ENCODE results near the gene GRIK1.

GRIK1 gene

DNA sequence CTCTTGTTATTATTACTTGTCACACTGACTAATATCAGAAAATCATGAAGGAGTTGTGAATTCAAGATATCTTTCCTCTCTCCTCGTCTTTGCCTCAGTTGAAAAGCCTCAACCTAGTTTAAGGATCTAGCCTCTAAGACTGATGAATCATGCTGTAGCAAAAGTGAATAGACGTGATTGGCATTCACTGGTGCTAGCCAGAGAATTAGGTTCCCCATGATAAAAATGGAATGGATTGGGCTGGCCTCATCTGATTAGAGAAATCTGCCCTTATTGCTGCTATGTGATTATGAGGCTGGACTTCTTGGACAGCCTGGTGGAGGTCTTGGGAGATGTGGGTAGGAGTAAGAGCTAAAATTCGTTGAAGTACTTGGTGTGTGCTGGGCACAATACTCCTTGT is 432.8 kb downstream of the GRIK1 start:
- H3K4me3 Mint-ChIP-seq, result no peak overlapping the region
- peaks cover 35% of the 10 kb centered on the region for H3K36me3 Mint-ChIP-seq
- no peak for ATAC-seq
- no peaks in the 10 kb centered on the region for H3K27me3 Mint-ChIP-seq
- peaks cover 13% of the 10 kb centered on the region for H3K4me1 Mint-ChIP-seq
- no peak overlapping the region for H3K27ac Mint-ChIP-seq
- H3K9me3 Mint-ChIP-seq, result no peaks in the 10 kb centered on the region

DNA sequence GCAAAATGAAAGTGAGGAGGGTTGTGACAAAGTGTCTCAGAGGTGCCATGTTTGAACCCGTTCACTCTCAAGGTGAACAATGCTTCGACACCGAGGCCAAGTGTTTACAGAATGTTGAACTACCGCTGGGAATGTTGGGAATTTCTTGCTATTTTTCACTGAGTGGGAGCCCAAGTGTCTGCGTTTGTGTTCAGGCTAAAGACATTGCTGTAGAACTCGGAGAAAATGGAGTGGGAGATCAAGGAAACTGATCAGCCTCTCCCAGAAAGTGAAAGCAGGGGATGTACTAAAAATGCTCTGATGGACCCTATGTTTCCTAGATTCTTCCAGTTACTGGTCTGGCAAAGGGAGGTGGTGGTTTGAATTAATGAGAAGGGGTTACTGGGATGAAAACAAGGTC is 433.6 kb downstream of the GRIK1 start:
- H3K4me3 Mint-ChIP-seq, result no peak overlapping the region
- H3K4me1 Mint-ChIP-seq, result peaks cover 13% of the 10 kb centered on the region
- no peak for ATAC-seq
- H3K27ac Mint-ChIP-seq, result no peak overlapping the region
- H3K27me3 Mint-ChIP-seq, result no peaks in the 10 kb centered on the region
- peaks cover 32% of the 10 kb centered on the region for H3K36me3 Mint-ChIP-seq
- no peaks in the 10 kb centered on the region for H3K9me3 Mint-ChIP-seq

- H3K27ac Mint-ChIP-seq, result no peak overlapping the region
These were observed 435.0 kb downstream of the GRIK1 start for GRCh38 chr21:29504751-29505321.

GRCh38 chr21:29501451-29501850 is 438.3 kb downstream of the GRIK1 start:
- H3K36me3 Mint-ChIP-seq, result peaks cover 43% of the 10 kb centered on the region
- no peak for ATAC-seq
- no peak overlapping the region for H3K27ac Mint-ChIP-seq
- no peak overlapping the region for H3K4me3 Mint-ChIP-seq
- peaks cover 4% of the 10 kb centered on the region for H3K9me3 Mint-ChIP-seq
- no peaks in the 10 kb centered on the region for H3K27me3 Mint-ChIP-seq
- H3K4me1 Mint-ChIP-seq, result peaks cover 5% of the 10 kb centered on the region

More at GRCh38 chr21:29504751-29505321, 435.0 kb downstream of the GRIK1 start:
- H3K4me1 Mint-ChIP-seq, result peaks cover 13% of the 10 kb centered on the region
- no peak for ATAC-seq
- peaks cover 24% of the 10 kb centered on the region for H3K36me3 Mint-ChIP-seq
- no peaks in the 10 kb centered on the region for H3K9me3 Mint-ChIP-seq
- no peak overlapping the region for H3K4me3 Mint-ChIP-seq
- no peaks in the 10 kb centered on the region for H3K27me3 Mint-ChIP-seq

DNA sequence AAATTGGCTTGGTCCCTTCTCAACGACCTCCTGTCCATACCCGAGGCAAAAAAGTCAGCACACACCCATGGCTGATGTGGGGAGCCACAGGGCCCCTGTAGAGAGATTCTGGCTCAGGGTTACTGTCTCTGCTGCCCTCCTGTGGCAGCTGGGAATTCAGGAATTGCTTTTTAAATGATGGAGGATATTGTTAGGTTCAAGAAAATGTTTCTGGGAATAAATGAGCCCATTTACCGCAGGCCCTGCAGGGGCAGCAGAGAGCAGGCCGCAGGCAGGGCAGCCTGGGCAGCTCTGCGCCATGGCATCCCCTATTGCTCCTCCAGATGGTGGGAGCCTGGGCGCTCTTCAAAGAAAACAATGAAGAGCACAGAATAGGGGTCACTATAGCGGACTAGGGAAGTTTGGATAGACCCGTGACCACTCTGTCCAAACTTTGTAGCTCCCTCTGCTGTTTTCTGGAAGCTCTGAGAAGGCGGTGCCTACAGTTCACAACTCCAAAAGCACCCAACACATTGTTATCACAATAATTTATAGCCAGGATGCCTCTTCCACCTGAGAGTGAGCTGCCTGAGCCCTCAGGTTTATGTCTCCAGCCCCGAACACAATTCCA is 440.0 kb downstream of the GRIK1 start:
- ATAC-seq, result no peak

GRCh38 chr21:29499229-29499628 is 440.6 kb downstream of the GRIK1 start:
- ATAC-seq, result no peak
- Mint-ChIP-seq H3K27me3 (no peaks in the 10 kb centered on the region), H3K27ac (no peak overlapping the region), H3K9me3 (peaks cover 7% of the 10 kb centered on the region), H3K36me3 (peaks cover 38% of the 10 kb centered on the region), H3K4me3 (no peak overlapping the region), H3K4me1 (no peaks in the 10 kb centered on the region)

More for the DNA sequence above, 440.0 kb downstream of the GRIK1 start:
- peaks cover 7% of the 10 kb centered on the region for H3K9me3 Mint-ChIP-seq
- peaks cover 43% of the 10 kb centered on the region for H3K36me3 Mint-ChIP-seq
- H3K4me3 Mint-ChIP-seq, result no peak overlapping the region
- H3K27ac Mint-ChIP-seq, result no peak overlapping the region
- no peaks in the 10 kb centered on the region for H3K4me1 Mint-ChIP-seq
- no peaks in the 10 kb centered on the region for H3K27me3 Mint-ChIP-seq

- Mint-ChIP-seq H3K27me3 (no peaks in the 10 kb centered on the region), H3K36me3 (peaks cover 44% of the 10 kb centered on the region), H3K4me3 (no peak overlapping the region), H3K4me1 (no peaks in the 10 kb centered on the region), H3K27ac (no peak overlapping the region), H3K9me3 (peaks cover 9% of the 10 kb centered on the region)
- ATAC-seq, result no peak
These were observed 443.5 kb downstream of the GRIK1 start for GRCh38 chr21:29496337-29496736.

GRCh38 chr21:29490016-29490415 is 449.8 kb downstream of the GRIK1 start:
- Mint-ChIP-seq H3K36me3 (peaks cover 32% of the 10 kb centered on the region), H3K27me3 (no peaks in the 10 kb centered on the region), H3K27ac (no peak overlapping the region), H3K9me3 (peaks cover 2% of the 10 kb centered on the region), H3K4me1 (no peaks in the 10 kb centered on the region), H3K4me3 (no peak overlapping the region)
- ATAC-seq, result no peak

DNA sequence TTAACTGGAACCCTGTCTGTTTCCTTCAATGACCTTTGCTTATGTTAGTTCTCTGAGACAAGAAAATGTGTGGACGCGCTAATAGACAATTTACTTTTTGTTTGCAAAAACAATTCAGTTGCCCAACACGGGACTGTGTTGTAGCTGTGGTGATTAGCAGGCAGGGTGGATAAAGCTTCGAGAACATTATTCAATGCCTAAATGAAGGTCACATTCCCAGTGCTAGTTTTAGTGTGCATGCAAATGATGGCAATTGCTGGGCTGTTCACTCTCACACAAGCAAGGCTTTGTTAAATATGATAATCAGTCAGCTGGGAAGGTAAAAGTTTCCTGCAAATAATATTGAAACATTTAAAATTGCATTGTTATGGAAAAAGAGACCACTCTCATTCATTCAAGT is 452.6 kb downstream of the GRIK1 start:
- H3K36me3 Mint-ChIP-seq, result peaks cover 38% of the 10 kb centered on the region
- H3K27me3 Mint-ChIP-seq, result no peaks in the 10 kb centered on the region
- H3K9me3 Mint-ChIP-seq, result peaks cover 2% of the 10 kb centered on the region
- no peaks in the 10 kb centered on the region for H3K4me1 Mint-ChIP-seq
- H3K4me3 Mint-ChIP-seq, result no peak overlapping the region
- ATAC-seq, result no peak
- H3K27ac Mint-ChIP-seq, result no peak overlapping the region

All from stimulated activated memory B cell treated with anti-CD40 and anti-IgM and Interleukin-4, amounts not matched to agents 10 μg/mL and 1 μg/mL and 100 μg/mL, for 72 hours (primary cell).